GM19328 (cell line): ENCODE measurements around the gene PPP1R16B.

ENCODE experiments used
- ATAC-seq: cut with Tn5 transposase; IDR thresholded peaks from one replicate; pipeline ENCODE4 v1.9.1; 2021; ENCODE audit warnings: mild to moderate bottlenecking, moderate library complexity; ENCODE audit not compliant: unreplicated experiment

The PPP1R16B gene

GRCh38 chr20:38805502-38805957 is at the start of gene PPP1R16B:
TSS of gene PPP1R16B (plus strand) at chr20:38805697. CDS start at chr20:38835926, 30,229 bp downstream.
- peak; percentile 55 for ATAC-seq

DNA sequence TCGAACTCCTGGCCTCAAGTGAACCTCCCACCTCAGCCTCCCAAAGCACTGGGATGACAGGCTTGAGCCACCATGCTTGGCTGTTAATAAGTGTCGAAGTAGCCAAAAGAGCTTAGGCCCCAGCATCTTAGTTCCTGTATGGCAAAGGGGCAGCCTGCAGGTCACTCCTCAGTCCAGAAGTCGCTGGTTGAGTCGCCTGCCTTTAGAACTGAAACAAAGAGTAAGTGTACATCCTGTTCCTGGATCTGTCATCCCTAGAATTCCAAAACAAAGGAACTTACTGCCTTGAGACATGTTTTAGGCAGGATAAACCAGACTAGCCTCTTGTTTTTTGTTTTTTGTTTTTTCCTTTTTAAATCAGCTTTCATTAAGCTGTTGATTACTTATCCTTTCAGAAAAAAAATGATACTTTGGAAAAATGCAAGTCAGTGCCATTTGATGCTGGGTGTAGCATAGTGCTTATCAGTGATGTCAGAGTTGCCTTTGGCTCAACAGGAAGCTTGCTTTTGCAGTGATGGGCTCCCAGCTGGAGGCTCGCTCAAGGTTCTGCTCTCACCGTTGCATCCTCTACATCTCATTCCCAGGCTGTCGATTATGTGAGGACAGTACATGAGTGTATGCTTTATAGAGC is 48.2 kb upstream of the PPP1R16B start:
- no peak for ATAC-seq

DNA sequence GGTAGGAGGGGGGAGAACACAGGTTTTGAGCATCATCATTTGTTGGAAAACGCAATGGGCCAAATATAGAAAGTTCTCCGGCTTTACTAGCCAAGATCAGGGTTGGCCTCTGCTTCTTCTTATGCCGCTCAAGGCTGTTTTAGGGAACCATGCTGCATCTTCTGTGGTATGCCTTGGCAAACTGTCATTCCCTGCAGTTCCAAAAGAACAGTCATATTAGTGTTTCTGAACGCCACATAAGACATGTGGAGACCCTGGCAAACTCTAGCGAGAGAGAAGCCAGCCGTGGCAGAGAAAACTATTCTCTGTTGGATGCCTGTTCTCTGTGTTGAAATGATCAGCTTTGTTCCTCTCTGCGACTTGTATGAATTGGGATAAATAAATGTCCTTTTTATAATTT is 46.4 kb upstream of the PPP1R16B start:
- ATAC-seq, result no peak

GRCh38 chr20:38760978-38761377 is 44.5 kb upstream of the PPP1R16B start:
- ATAC-seq, result no peak

- no peak for ATAC-seq
Observed at GRCh38 chr20:38762174-38762573, 43.3 kb upstream of the PPP1R16B start.

DNA sequence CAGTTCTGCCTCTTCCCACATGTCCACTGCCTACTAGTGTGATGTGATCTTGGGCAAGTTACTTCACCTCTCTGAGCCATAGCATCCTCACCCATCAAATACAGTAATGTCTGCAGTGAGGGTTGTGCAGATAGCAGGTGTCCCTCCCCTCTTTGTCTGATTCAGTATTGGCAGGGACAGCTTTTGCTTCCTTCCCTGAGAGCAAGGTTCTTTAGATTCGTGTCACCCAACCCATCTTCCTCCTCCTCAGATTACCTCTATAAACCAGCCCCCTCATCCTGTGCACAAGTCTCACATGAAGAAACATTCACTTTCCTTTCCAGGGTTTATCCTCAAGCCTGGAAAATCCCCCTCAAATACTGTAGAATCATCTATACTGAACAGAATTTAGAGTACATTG is 41.9 kb upstream of the PPP1R16B start:
- no peak for ATAC-seq

DNA sequence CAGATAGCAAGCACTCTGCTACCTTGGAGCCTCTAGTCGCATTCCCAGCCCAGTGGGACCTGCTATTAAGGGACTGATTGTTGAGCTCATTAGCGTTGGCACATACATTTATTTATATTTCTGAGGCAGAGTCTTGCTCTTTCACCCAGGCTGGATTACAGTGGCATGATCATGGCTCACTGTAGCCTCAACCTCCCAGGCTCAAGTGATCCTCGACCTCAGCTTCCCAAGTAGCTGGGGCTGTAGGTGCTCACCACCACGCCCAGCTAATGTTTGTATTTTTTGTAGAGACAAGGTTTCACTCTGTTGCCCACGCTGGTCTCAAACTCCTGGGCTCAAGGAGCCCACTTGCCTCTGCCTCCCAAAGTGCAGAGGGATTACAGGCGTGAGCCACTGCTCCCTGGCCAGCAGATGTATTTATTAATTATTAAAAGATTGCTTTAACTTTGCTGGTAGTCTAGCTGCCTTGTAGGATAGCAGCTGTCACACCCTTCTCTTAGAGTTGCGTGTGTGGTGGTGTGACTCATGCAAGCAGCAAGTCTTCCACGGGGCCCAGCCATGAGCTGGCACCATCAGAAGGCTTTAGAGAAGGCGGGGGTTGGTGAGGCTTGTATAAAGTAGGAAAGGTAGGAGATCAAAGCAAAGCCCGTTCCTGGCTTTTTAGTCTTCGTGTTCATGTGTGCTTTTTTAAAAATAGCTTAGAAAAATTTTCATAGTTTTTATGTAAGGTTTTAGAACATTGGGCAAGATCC is 40.8 kb upstream of the PPP1R16B start:
- no peak for ATAC-seq

DNA sequence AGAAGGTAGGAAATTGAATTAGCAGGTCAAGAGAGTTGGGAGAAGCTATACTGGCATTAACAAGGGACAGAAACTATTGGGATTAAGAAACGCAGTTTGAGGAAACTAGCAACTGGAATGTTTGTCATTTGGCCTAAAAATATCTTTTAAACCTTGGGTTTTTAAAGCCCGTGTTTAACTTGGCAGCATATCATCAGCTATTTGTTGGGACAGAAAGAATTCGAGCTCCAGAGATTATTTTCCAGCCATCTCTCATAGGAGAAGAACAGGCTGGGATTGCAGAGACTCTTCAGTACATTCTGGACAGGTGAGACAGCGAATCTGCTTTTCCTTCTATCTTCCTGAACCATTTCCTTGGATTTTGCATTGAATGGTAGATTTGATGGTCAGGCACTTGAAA is 39.4 kb upstream of the PPP1R16B start:
- no peak for ATAC-seq

GRCh38 chr20:38769376-38770295 is 35.9 kb upstream of the PPP1R16B start:
- ATAC-seq, result no peak

GRCh38 chr20:38770546-38770945 is 35.0 kb upstream of the PPP1R16B start:
- no peak for ATAC-seq

- ATAC-seq, result no peak
Observed at GRCh38 chr20:38770970-38771369, 34.5 kb upstream of the PPP1R16B start.

- no peak for ATAC-seq
Observed at GRCh38 chr20:38771621-38772020, 33.9 kb upstream of the PPP1R16B start.

DNA sequence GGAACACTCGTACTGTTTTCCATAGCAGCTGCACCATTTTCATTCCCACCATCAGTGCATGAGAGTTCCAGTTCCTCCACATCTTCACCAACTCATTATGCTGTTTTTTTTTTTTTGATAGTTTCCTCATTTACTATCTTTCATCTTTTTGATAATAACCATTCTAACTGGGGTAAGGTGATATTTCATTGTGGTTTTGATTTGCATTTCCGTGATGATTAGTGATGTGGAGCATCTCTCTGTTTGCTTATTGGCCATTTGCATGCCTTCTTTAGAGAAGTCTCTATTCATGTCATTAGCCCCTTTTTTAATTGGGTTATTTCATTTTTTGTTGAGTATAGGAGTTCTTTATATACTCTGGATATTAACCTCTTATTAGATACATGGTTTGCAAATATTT is 31.3 kb upstream of the PPP1R16B start:
- no peak for ATAC-seq

- ATAC-seq, result no peak
Observed at GRCh38 chr20:38776363-38776762, 29.1 kb upstream of the PPP1R16B start.

GRCh38 chr20:38779247-38780097 is 26.0 kb upstream of the PPP1R16B start:
- no peak for ATAC-seq

DNA sequence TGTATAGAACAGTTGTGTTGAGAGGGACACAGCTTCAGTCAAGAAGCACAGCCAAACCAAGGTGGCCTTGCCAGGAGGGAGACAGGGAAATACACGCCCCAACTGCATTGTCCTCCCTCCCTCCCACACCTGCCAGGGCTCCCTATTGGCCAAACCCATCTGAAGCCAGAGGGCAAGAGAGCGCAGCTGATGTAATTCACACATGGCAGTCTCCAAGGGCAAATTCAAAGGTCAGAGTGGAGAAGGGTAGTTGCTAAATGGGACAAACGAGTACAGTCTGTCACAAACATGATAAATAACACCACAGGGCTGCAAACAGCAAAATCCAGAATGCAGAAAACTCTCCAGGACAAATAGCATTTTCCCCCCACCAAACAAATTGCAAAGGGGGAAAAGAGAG is 23.2 kb upstream of the PPP1R16B start:
- ATAC-seq, result no peak

DNA sequence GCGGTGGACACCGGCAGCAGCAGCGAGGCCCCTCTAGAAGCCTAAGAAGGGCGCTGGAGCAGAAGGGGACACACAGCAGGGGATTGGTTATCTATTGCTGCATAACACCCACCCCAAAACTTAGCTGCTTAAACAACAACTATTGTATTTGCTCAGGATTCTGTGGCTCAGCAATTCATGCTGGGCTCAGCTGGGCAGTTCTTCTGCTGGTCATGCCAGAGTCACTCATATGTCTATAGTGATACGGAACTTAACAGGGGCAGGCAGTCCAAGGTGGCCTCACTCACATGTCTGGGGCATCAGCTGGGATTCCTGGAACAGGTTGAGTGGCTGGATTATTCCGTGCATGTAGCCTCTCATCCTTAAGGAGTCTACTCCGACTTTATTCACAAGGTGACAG is 17.6 kb upstream of the PPP1R16B start:
- no peak for ATAC-seq

- no peak for ATAC-seq
Observed at GRCh38 chr20:38789503-38790199, 15.8 kb upstream of the PPP1R16B start.

DNA sequence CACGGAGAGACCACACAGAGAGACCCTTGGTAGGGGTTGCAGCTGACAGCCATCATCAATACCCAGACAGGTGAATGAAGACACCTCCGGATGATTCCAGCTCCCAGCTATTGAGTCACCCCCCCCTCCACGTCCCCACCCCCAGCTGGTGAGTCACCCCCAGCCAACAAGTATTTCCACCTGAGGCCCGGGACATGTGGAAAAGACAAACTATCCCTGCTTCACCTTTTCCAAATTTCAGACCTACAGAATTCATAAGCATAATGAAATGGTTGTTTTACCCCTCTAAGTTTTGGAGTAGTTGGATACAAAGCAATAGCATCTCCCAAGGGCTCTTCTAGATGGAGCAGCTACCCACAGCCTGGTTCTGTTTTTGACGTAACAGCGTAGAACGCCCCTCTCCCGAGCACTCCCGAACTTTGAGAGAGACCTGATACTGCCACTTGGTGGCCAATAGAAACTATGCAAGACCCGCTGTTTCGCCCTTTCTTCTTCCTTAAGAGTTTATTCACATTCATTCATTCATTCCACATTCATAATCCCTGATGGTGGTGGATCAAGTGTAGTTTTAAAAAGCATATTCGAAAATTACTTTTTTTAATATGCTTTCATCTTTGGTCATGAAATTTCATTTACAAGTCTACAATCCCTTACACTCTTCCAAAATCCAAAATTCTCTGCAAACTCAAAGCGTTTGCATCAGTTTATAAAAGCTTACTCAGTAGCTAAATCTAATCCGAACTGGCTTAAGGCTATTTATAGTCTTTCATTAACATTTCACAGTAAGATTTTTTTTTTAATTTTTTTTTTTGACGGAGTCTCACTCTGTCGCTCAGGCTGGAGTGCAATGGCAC is 15.1 kb upstream of the PPP1R16B start:
- ATAC-seq, result no peak
